GM12865 (cell line): ENCODE measurements around the gene PHLDA3.

Source experiments
- DNase-seq: peaks from one replicate; pipeline ENCODE4 v3.0.0; 2010; ENCODE audit warnings: low read depth
- H3K4me3 ChIP-seq: 2 replicates; pipeline ENCODE4 v1.5.1; 2011; ENCODE audit warnings: mild to moderate bottlenecking, low read depth, low read length, control low read depth
- TF ChIP-seq, protein P1 (sequence below): IDR thresholded peaks from 2 replicates; pipeline ENCODE4 v1.5.1; 2011; ENCODE audit warnings: low read length, control low read depth, low read depth, inconsistent platforms; ENCODE audit not compliant: insufficient read depth; ENCODE audit errors: missing control alignments

The PHLDA3 gene

GRCh38 chr1:201457508-201457960, 11.5 kb downstream of the PHLDA3 start:
- no peak overlapping the region for H3K4me3 ChIP-seq
- no peak for DNase-seq
- TF ChIP-seq, protein P1, sequence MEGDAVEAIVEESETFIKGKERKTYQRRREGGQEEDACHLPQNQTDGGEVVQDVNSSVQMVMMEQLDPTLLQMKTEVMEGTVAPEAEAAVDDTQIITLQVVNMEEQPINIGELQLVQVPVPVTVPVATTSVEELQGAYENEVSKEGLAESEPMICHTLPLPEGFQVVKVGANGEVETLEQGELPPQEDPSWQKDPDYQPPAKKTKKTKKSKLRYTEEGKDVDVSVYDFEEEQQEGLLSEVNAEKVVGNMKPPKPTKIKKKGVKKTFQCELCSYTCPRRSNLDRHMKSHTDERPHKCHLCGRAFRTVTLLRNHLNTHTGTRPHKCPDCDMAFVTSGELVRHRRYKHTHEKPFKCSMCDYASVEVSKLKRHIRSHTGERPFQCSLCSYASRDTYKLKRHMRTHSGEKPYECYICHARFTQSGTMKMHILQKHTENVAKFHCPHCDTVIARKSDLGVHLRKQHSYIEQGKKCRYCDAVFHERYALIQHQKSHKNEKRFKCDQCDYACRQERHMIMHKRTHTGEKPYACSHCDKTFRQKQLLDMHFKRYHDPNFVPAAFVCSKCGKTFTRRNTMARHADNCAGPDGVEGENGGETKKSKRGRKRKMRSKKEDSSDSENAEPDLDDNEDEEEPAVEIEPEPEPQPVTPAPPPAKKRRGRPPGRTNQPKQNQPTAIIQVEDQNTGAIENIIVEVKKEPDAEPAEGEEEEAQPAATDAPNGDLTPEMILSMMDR = no peak

GRCh38 chr1:201456499-201457309, 12.3 kb downstream of the PHLDA3 start:
- DNase-seq = no peak
- TF ChIP-seq, protein P1 = no peak

DNA sequence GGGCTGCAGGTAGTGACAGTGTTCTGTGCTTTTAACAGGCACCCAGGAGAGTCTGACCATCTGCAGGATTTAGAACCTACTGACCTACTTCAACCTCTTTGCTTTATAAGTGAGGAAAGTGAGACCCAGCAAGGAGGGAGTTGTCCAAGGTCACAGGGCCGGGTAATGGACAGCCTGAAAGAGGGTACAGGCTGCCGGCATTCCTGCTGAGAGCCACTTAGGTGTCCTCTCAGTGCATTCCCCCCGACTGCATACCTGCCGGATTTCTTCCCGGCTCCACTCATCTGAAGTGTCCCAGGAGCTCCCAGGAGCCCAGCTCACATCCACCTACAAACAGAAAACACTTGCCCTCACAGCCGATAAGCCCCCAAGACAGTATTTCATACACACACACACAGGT, 13.9 kb downstream of the PHLDA3 start:
- TF ChIP-seq, protein P1 = no peak
- H3K4me3 ChIP-seq = no peak overlapping the region
- DNase-seq = no peak

More at GRCh38 chr1:201456499-201457309, 12.3 kb downstream of the PHLDA3 start:
- H3K4me3 ChIP-seq = no peak overlapping the region

- no peak for DNase-seq
- H3K4me3 ChIP-seq = no peak overlapping the region
Measured at GRCh38 chr1:201454608-201455007, 14.4 kb downstream of the PHLDA3 start.

GRCh38 chr1:201452866-201453265, 16.1 kb downstream of the PHLDA3 start:
- no peak for DNase-seq
- no peak overlapping the region for H3K4me3 ChIP-seq
- TF ChIP-seq, protein P1 = no peak

More at GRCh38 chr1:201454608-201455007, 14.4 kb downstream of the PHLDA3 start:
- TF ChIP-seq, protein P1 = no peak

DNA sequence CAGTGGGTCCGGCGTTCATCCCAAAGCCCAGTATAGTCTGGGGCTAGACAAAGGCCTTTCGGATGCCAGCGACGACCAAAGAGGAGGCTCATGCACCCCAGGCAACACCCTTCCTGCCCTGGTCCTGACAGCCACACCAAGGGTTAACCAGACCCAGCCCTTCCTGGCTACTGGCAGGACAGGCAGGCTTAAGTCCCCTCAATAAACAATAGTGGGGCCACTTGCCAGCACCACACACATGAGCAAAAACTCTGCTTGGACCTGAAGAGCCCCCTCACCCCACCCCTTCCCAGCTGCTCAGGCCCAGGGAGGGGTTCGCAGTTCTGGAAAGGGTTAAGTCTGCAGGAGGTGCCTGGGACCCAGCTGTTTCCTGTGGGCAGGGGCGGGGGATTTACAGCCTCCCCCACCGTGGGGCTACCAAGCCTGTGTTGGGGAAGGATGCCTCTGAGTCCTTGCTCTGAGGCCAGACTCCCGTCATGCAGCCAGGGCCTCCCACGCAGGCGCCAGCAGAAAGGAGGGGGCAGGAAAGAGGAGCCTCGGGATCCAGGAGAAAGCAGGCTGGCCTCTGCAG, 18.2 kb downstream of the PHLDA3 start:
- H3K4me3 ChIP-seq = no peak overlapping the region
- TF ChIP-seq, protein P1 = no peak
- peak; percentile 29 for DNase-seq

- DNase-seq = no peak
- H3K4me3 ChIP-seq = no peak overlapping the region
- TF ChIP-seq, protein P1 = no peak
Measured at GRCh38 chr1:201448990-201449389, 20.0 kb downstream of the PHLDA3 start.
